BE2C (cell line): ENCODE data around the gene NNAT.
A peak's percentile ranks its signal among the peaks of the same experiment; 100 is the strongest.

Source experiments
- DNase-seq: peaks from one replicate; pipeline ENCODE4 v3.0.0-alpha.2; 2020
- H3K27me3 ChIP-seq: fragments of 250-450 bp; sonication (Bioruptor Pico); 2 replicates; pipeline ENCODE4 v1.5.1; 2020; ENCODE audit warnings: mild to moderate bottlenecking
- H3K36me3 ChIP-seq: fragments of 250-450 bp; sonication (Bioruptor Pico); 2 replicates; pipeline ENCODE4 v1.5.1; 2020; ENCODE audit warnings: mild to moderate bottlenecking
- H3K4me1 ChIP-seq: fragments of 250-450 bp; sonication (Bioruptor Pico); 2 replicates; pipeline ENCODE4 v1.5.1; 2020
- H3K4me3 ChIP-seq: 2 replicates; pipeline ENCODE4 v1.5.1; 2011; ENCODE audit warnings: low read depth, low read length
- H3K9me3 ChIP-seq: fragments of 250-450 bp; sonication (Bioruptor Pico); 2 replicates; pipeline ENCODE4 v1.5.1; 2020
- CTCF ChIP-seq: IDR thresholded peaks from 2 replicates; pipeline ENCODE4 v1.5.1; 2012; ENCODE audit warnings: mild to moderate bottlenecking, low read depth, low read length

The NNAT gene

GRCh38 chr20:37520419-37520955 lies 563 bp upstream of the NNAT start:
- peaks cover 10% of the 10 kb centered on the region for H3K4me1 ChIP-seq
- TF ChIP-seq CTCF, result no peak
- H3K36me3 ChIP-seq, result peaks cover 18% of the 10 kb centered on the region
- no peak overlapping the region for H3K4me3 ChIP-seq
- 0 out of 2 replicates have a peak, but pooled peaks cover 2% of the 10 kb centered on the region for H3K9me3 ChIP-seq
- no peak for DNase-seq
- no peaks in the 10 kb centered on the region for H3K27me3 ChIP-seq

GRCh38 chr20:37522260-37523011 lies 1.4 kb downstream of the NNAT start:
- Histone ChIP-seq H3K4me3 (no peak overlapping the region), H3K9me3 (0 out of 2 replicates have a peak, but pooled peaks cover 2% of the 10 kb centered on the region), H3K27me3 (no peaks in the 10 kb centered on the region), H3K4me1 (peaks cover 9% of the 10 kb centered on the region), H3K36me3 (peaks cover 17% of the 10 kb centered on the region)
- DNase-seq, result peak; percentile 53
- TF ChIP-seq CTCF, result no peak

GRCh38 chr20:37523012-37523391 lies 2.0 kb downstream of the NNAT start:
- Histone ChIP-seq H3K27me3 (no peaks in the 10 kb centered on the region), H3K4me1 (peaks cover 8% of the 10 kb centered on the region), H3K4me3 (no peak overlapping the region), H3K36me3 (peaks cover 17% of the 10 kb centered on the region), H3K9me3 (0 out of 2 replicates have a peak, but pooled peaks cover 2% of the 10 kb centered on the region)
- DNase-seq, result no peak
- no peak for TF ChIP-seq CTCF

GRCh38 chr20:37523911-37524700 lies 3.1 kb downstream of the NNAT start:
- H3K4me1 ChIP-seq, result peaks cover 8% of the 10 kb centered on the region
- no peak for DNase-seq
- H3K27me3 ChIP-seq, result no peaks in the 10 kb centered on the region
- no peak overlapping the region for H3K4me3 ChIP-seq
- 0 out of 2 replicates have a peak, but pooled peaks cover 2% of the 10 kb centered on the region for H3K9me3 ChIP-seq
- TF ChIP-seq CTCF, result no peak
- H3K36me3 ChIP-seq, result peaks cover 17% of the 10 kb centered on the region

- H3K4me1 ChIP-seq, result no peaks in the 10 kb centered on the region; the same call in 1 of the 2 replicates
- no peak overlapping the region for H3K4me3 ChIP-seq
- 0 out of 2 replicates have a peak, but pooled peaks cover 2% of the 10 kb centered on the region for H3K9me3 ChIP-seq
- peaks cover 12% of the 10 kb centered on the region for H3K36me3 ChIP-seq
- no peaks in the 10 kb centered on the region for H3K27me3 ChIP-seq
- TF ChIP-seq CTCF, result no peak
- DNase-seq, result no peak
Observed at GRCh38 chr20:37524859-37525708, 4.0 kb downstream of the NNAT start.
